Keratinocyte (primary cell): ENCODE data around the gene STX8. TPM values are rescaled to one million over a fixed set of nuclear protein-coding genes. Genes with fewer than 3 reads are reported as not detected.

Experiments
- DNase-seq: peaks from one replicate; pipeline ENCODE4 v3.0.0-alpha.2; 2011; ENCODE audit warnings: low read depth, missing footprints, low spot score
- FAIRE-seq: peaks from 2 replicates; lab custom pipeline; 2011; peaks lifted over from hg19 to GRCh38; lab: Jason Lieb, UNC
- H2AFZ ChIP-seq: 2 replicates; pipeline ENCODE4 v1.6.0; 2012; ENCODE audit warnings: low read length, control low read depth, inconsistent platforms; ENCODE audit not compliant: control insufficient read depth
- H3K27ac ChIP-seq: 2 replicates; pipeline ENCODE4 v1.5.1; 2011; ENCODE audit warnings: low read length; ENCODE audit not compliant: control insufficient read depth, insufficient read depth
- H3K27me3 ChIP-seq: 3 replicates; pipeline ENCODE4 v1.6.0; 2011; ENCODE audit warnings: low read length; ENCODE audit not compliant: control insufficient read depth, insufficient read depth; ENCODE audit errors: extremely low read depth
- H3K36me3 ChIP-seq, 2 experiments: 2 replicates in 1 of 2; 3 replicates in 1 of 2; pipeline ENCODE4 v1.5.1; 2011; ENCODE audit warnings: low read length in 2 of 2, mild to moderate bottlenecking in 1 of 2; ENCODE audit not compliant: control insufficient read depth in 2 of 2, insufficient read depth in 2 of 2; ENCODE audit errors: extremely low read depth in 1 of 2
- H3K4me1 ChIP-seq: 3 replicates; pipeline ENCODE4 v1.5.1; 2011; ENCODE audit warnings: low read length; ENCODE audit not compliant: control insufficient read depth, insufficient read depth; ENCODE audit errors: extremely low read depth
- H3K4me2 ChIP-seq: 3 replicates; pipeline ENCODE4 v1.6.0; 2011; ENCODE audit warnings: low read depth, low read length; ENCODE audit not compliant: control insufficient read depth, insufficient read depth; ENCODE audit errors: extremely low read depth
- H3K4me3 ChIP-seq, 3 experiments: fragments of 200-600 bp in 1 of 3; sonication (generic) in 1 of 3; 2 replicates in 2 of 3; 3 replicates in 1 of 3; pipeline ENCODE4 v1.5.1; 2011 to 2016; ENCODE audit warnings: low read length in 3 of 3, mild to moderate bottlenecking in 3 of 3, control low read depth in 2 of 3, inconsistent platforms in 1 of 3, low read depth in 1 of 3, mixed read lengths in 1 of 3, mixed run types in 1 of 3, moderate library complexity in 1 of 3; ENCODE audit not compliant: control insufficient read depth in 2 of 3, insufficient read depth in 2 of 3; ENCODE audit errors: extremely low read depth in 1 of 3
- H3K79me2 ChIP-seq: 2 replicates; pipeline ENCODE4 v1.6.0; 2012; ENCODE audit warnings: low read length; ENCODE audit not compliant: control insufficient read depth, insufficient read depth
- H3K9ac ChIP-seq: 3 replicates; pipeline ENCODE4 v1.6.0; 2011; ENCODE audit warnings: low read length; ENCODE audit not compliant: control insufficient read depth, insufficient read depth; ENCODE audit errors: extremely low read depth
- H3K9me1 ChIP-seq: 3 replicates; pipeline ENCODE4 v1.6.0; 2011; ENCODE audit warnings: low read length; ENCODE audit not compliant: control insufficient read depth, insufficient read depth; ENCODE audit errors: extremely low read depth
- H3K9me3 ChIP-seq: 2 replicates; pipeline ENCODE4 v1.5.1; 2012; ENCODE audit warnings: low read depth, low read length; ENCODE audit not compliant: control insufficient read depth
- H4K20me1 ChIP-seq: 3 replicates; pipeline ENCODE4 v1.6.0; 2011; ENCODE audit warnings: low read length; ENCODE audit not compliant: control insufficient read depth, insufficient read depth; ENCODE audit errors: extremely low read depth
- EZH2 ChIP-seq: IDR thresholded peaks from one replicate; pipeline ENCODE4 v1.6.1; 2012; ENCODE audit warnings: inconsistent platforms, mild to moderate bottlenecking, low read length, moderate library complexity
- dilution Hi-C: fragments of 300-500 bp; cut with MboI; formaldehyde crosslinking; loops from one replicate; pipeline ENCODE4 v1.7.0; 2020; ENCODE audit warnings: low sequenced_read_pairs; ENCODE audit not compliant: extremely low pct_ligation_motif_present
- polyA plus RNA-seq, 5 experiments: library from polyadenylated mRNA; depleted of rRNA in 3 of 5; stranded (reverse) in 3 of 5; stranded (forward) in 1 of 5; unstranded in 1 of 5; fragments of >200 nt; gene quantifications; 1 replicate in 1 of 5; 2 replicates in 3 of 5; 3 replicates in 1 of 5; pipeline versions ENCODE4 v1.2.1 to v1.2.3, GENCODE V29; 2011 to 2012; ENCODE audit warnings: missing spikeins in 2 of 5, low read depth in 1 of 5, low replicate concordance in 1 of 5
- TF ChIP-seq, protein P1 (sequence below), 3 experiments: IDR thresholded peaks in 1 of 3; conservative IDR thresholded peaks in 1 of 3; optimal IDR thresholded peaks in 1 of 3; 2 replicates in 2 of 3; 3 replicates in 1 of 3; pipeline versions ENCODE3 to v1.5.1; 2011; ENCODE audit warnings: low read length in 3 of 3, mild to moderate bottlenecking in 3 of 3, moderate library complexity in 2 of 3, control low read depth in 1 of 3, inconsistent platforms in 1 of 3; ENCODE audit not compliant: insufficient read depth in 2 of 3; ENCODE audit errors: extremely low read depth in 1 of 3

Gene STX8
- polyA plus RNA-seq, 1 donor (not counting 4 experiments of a cell fraction or from before 2014, with no cell fraction given), result 90.3 TPM

GRCh38 chr17:9431620-9432019 lies 144.0 kb downstream of the STX8 start:
- H3K27ac ChIP-seq, result no peak overlapping the region
- no peak overlapping the region for H3K4me3 ChIP-seq
- no peak overlapping the region for H2AFZ ChIP-seq
- H3K4me2 ChIP-seq, result no peak overlapping the region
- no peaks in the 10 kb centered on the region for H3K9me1 ChIP-seq
- H3K9ac ChIP-seq, result no peak overlapping the region
- no peaks in the 10 kb centered on the region for H4K20me1 ChIP-seq
- FAIRE-seq (no peak), DNase-seq (no peak)
- H3K27me3 ChIP-seq, result no peaks in the 10 kb centered on the region
- H3K4me1 ChIP-seq, result no peaks in the 10 kb centered on the region
- dilution Hi-C loops, result no loop called here
- no peaks in the 10 kb centered on the region for H3K9me3 ChIP-seq
- H3K79me2 ChIP-seq, result no peaks in the 10 kb centered on the region
- TF ChIP-seq, protein P1, sequence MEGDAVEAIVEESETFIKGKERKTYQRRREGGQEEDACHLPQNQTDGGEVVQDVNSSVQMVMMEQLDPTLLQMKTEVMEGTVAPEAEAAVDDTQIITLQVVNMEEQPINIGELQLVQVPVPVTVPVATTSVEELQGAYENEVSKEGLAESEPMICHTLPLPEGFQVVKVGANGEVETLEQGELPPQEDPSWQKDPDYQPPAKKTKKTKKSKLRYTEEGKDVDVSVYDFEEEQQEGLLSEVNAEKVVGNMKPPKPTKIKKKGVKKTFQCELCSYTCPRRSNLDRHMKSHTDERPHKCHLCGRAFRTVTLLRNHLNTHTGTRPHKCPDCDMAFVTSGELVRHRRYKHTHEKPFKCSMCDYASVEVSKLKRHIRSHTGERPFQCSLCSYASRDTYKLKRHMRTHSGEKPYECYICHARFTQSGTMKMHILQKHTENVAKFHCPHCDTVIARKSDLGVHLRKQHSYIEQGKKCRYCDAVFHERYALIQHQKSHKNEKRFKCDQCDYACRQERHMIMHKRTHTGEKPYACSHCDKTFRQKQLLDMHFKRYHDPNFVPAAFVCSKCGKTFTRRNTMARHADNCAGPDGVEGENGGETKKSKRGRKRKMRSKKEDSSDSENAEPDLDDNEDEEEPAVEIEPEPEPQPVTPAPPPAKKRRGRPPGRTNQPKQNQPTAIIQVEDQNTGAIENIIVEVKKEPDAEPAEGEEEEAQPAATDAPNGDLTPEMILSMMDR (optimal IDR thresholded peaks at IDR 0.05 in 1 of 3, IDR thresholded peaks at IDR 0.05 in 1 of 3, conservative IDR thresholded peaks at IDR 0.05 in 1 of 3; ENCODE audit: extremely low read depth in 1 of 3, insufficient read depth in 2 of 3, low read length in 3 of 3), result no peak
- no peak for TF ChIP-seq EZH2
- H3K36me3 ChIP-seq, result no peaks in the 10 kb centered on the region

- dilution Hi-C loops, result no loop called here
- TF ChIP-seq, protein P1 (optimal IDR thresholded peaks at IDR 0.05 in 1 of 3, IDR thresholded peaks at IDR 0.05 in 1 of 3, conservative IDR thresholded peaks at IDR 0.05 in 1 of 3; ENCODE audit: extremely low read depth in 1 of 3, insufficient read depth in 2 of 3, low read length in 3 of 3), result no peak
- no peak for TF ChIP-seq EZH2
- DNase-seq, result no peak
These were observed 147.9 kb downstream of the STX8 start for GRCh38 chr17:9427465-9428315.

More at GRCh38 chr17:9427465-9428315, 147.9 kb downstream of the STX8 start:
- Histone ChIP-seq H3K79me2 (no peaks in the 10 kb centered on the region), H3K27ac (no peak overlapping the region), H3K9me3 (no peaks in the 10 kb centered on the region), H3K4me1 (no peaks in the 10 kb centered on the region), H4K20me1 (no peaks in the 10 kb centered on the region), H3K9ac (no peak overlapping the region), H3K9me1 (no peaks in the 10 kb centered on the region), H3K4me2 (no peak overlapping the region), H3K4me3 (no peak overlapping the region), H3K36me3 (no peaks in the 10 kb centered on the region), H3K27me3 (no peaks in the 10 kb centered on the region), H2AFZ (no peak overlapping the region)
- no peak for FAIRE-seq
